Activated gamma-delta T cell treated with Interleukin-2 at 50 U/mL for 16 hours (primary cell): ENCODE data around the gene CLEC10A.
"Not testable (repeated sequence)": the region's sequence is repeated elsewhere in the genome, so short reads cannot be mapped to it uniquely, and the experiment has no call there.

Source experiments
- DNase-seq: peaks from one replicate; pipeline ENCODE4 v3.0.0-alpha.2; 2020

CLEC10A gene

GRCh38 chr17:7108560-7108925 lies 28.5 kb upstream of the CLEC10A start:
- DNase-seq, result no peak

- DNase-seq, result no peak
Observed at GRCh38 chr17:7107795-7108559, 27.9 kb upstream of the CLEC10A start.

- no peak for DNase-seq
Observed at GRCh38 chr17:7107012-7107754, 27.1 kb upstream of the CLEC10A start.

GRCh38 chr17:7102421-7102820 lies 22.4 kb upstream of the CLEC10A start:
- no peak for DNase-seq

- DNase-seq, result no peak
Observed at GRCh38 chr17:7101531-7101930, 21.5 kb upstream of the CLEC10A start.

GRCh38 chr17:7100641-7101379 lies 20.8 kb upstream of the CLEC10A start:
- not testable (repeated sequence) for DNase-seq

- DNase-seq, result no peak
Observed at GRCh38 chr17:7098802-7099459, 18.9 kb upstream of the CLEC10A start.

GRCh38 chr17:7097940-7098339 lies 17.9 kb upstream of the CLEC10A start:
- no peak for DNase-seq

- no peak for DNase-seq
Observed at GRCh38 chr17:7095625-7096024, 15.6 kb upstream of the CLEC10A start.

- no peak for DNase-seq
Observed at GRCh38 chr17:7094652-7095019, 14.6 kb upstream of the CLEC10A start.

GRCh38 chr17:7091311-7092005 lies 11.4 kb upstream of the CLEC10A start:
- not testable (repeated sequence) for DNase-seq

- DNase-seq, result not testable (repeated sequence)
Observed at GRCh38 chr17:7089570-7089969, 9.5 kb upstream of the CLEC10A start.

- not testable (repeated sequence) for DNase-seq
Observed at GRCh38 chr17:7088442-7088841, 8.4 kb upstream of the CLEC10A start.

- DNase-seq, result no peak
Observed at GRCh38 chr17:7084088-7084487, 4.0 kb upstream of the CLEC10A start.

GRCh38 chr17:7083592-7083991 lies 3.5 kb upstream of the CLEC10A start:
- DNase-seq, result no peak

- DNase-seq, result peak; percentile 38
Observed at GRCh38 chr17:7081341-7082062, 1.5 kb upstream of the CLEC10A start.

- DNase-seq, result no peak
Observed at GRCh38 chr17:7080456-7081041, 498 bp upstream of the CLEC10A start.

GRCh38 chr17:7078711-7079110 lies 1.3 kb downstream of the CLEC10A start:
- DNase-seq, result no peak

GRCh38 chr17:7077911-7078546 lies 2.0 kb downstream of the CLEC10A start:
- no peak for DNase-seq

GRCh38 chr17:7074931-7075330 lies 5.1 kb downstream of the CLEC10A start:
- no peak for DNase-seq

GRCh38 chr17:7072406-7072805 lies 7.6 kb downstream of the CLEC10A start:
- no peak for DNase-seq
